ENCODE data around the gene MAMDC4.
"Not testable (repeated sequence)": the region's sequence is repeated elsewhere in the genome, so short reads cannot be mapped to it uniquely, and the experiment has no call there.

The MAMDC4 gene

GRCh38 chr9:136842380-136842948 lies 9.7 kb upstream of the MAMDC4 start, which contains the start of gene AJM1:
Gene AJM1, plus strand, starts transcription at chr9:136842478. Its CDS starts 1,937 bp downstream, at chr9:136844415.
- peak; percentile 89 for DNase-seq (ENCODE audit: low spot score)
- TF ChIP-seq CTCF (IDR thresholded peaks at IDR 0.05; ENCODE audit: extremely low read depth, insufficient read depth, missing control alignments) = peak; percentile 92
- in situ Hi-C loops (cut with MboI; ENCODE audit: low pct_unique_long_range_greater_than_20kb, low sequenced_read_pairs, unreplicated experiment) = not testable (repeated sequence)

DNA sequence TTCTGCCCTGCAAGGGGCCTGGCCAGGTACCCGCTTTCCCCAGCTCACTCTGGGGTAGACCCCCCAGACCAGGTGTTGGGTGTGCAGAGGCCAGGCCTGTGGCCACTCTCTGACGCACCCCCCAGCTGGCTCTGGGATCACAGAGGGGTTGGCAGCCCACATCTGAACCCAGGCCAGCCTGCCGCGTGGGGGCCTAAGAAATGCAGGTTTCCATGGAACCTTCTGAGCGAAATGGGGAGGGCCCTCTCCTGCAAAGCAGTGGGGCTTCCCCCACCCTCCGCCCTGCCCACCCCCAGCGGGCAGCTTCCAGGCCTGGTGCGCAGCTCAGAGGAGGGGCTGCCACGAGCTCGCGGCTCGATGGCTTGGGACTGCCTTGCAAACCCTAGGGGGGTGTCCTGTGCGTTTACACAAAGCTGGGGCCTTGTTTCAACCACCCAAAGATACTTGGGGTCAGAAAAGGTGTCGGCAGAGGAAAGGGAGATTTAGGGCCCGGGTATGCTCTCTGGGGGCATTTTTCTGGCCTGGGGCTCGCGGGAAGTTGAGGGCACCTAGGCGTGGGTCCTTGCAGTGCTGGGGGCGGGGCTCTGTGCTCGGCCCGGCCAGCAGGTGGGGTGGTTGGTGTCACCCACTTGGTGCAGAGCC lies 8.9 kb upstream of the MAMDC4 start:
- in situ Hi-C loops (cut with MboI; ENCODE audit: low pct_unique_long_range_greater_than_20kb, low sequenced_read_pairs, unreplicated experiment); DNase-seq (ENCODE audit: low spot score): not testable (repeated sequence)

GRCh38 chr9:136843801-136844740 lies 8.1 kb upstream of the MAMDC4 start:
- DNase-seq (ENCODE audit: low spot score); in situ Hi-C loops (cut with MboI; ENCODE audit: low pct_unique_long_range_greater_than_20kb, low sequenced_read_pairs, unreplicated experiment): not testable (repeated sequence)
- TF ChIP-seq CTCF (IDR thresholded peaks at IDR 0.05; ENCODE audit: extremely low read depth, insufficient read depth, missing control alignments) = peak; percentile 55

DNA sequence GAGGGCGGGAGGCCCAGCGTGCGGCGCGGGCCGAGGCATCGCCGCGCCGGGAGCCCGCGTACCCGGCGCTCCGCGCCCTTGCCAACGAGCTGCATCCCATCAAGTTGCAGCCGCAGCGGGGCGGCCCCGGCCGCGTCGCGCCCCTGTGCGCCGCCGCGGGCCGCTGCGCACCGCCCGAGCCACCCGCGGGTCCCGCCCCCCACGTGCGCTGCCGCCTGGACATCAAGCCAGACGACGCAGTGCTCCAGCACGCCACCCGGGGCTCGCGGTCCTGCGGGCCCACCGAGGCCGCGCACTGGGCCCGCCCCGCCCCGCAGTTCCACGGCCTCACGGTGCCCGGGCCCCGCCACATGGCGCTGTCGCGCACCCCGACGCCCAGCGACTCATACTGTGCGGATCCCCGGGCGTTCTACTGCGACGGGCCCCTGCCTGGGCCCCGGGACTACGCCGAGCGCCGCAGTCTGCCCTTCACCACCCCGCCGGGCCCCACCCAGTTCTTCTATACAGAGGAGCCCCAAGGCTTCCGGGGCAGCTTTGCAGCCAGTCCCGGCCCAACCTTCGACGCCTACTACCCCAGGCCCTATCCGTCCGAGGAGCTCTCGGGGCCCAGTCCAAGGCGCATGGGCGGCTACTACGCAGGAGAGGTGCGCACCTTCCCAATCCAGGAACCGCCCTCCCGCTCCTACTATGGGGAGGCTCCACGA lies 7.2 kb upstream of the MAMDC4 start:
- in situ Hi-C loops (cut with MboI; ENCODE audit: low pct_unique_long_range_greater_than_20kb, low sequenced_read_pairs, unreplicated experiment) = no loop called here
- DNase-seq (ENCODE audit: low spot score) = no peak
- no peak for TF ChIP-seq CTCF (IDR thresholded peaks at IDR 0.05; ENCODE audit: extremely low read depth, insufficient read depth, missing control alignments)

GRCh38 chr9:136845465-136846260 lies 6.5 kb upstream of the MAMDC4 start:
- no peak for DNase-seq (ENCODE audit: low spot score)
- in situ Hi-C loops (cut with MboI; ENCODE audit: low pct_unique_long_range_greater_than_20kb, low sequenced_read_pairs, unreplicated experiment) = no loop called here
- TF ChIP-seq CTCF (IDR thresholded peaks at IDR 0.05; ENCODE audit: extremely low read depth, insufficient read depth, missing control alignments) = no peak

- DNase-seq (ENCODE audit: low spot score) = no peak
- no peak for TF ChIP-seq CTCF (IDR thresholded peaks at IDR 0.05; ENCODE audit: extremely low read depth, insufficient read depth, missing control alignments)
- in situ Hi-C loops (cut with MboI; ENCODE audit: low pct_unique_long_range_greater_than_20kb, low sequenced_read_pairs, unreplicated experiment) = no loop called here
Observed at GRCh38 chr9:136846376-136847087, 5.6 kb upstream of the MAMDC4 start.

Measured in GM13977 (cell line).